Breast epithelium (tissue), 3 donors: ENCODE data around the gene PKLR.
"Not testable (repeated sequence)": the region's sequence is repeated elsewhere in the genome, so short reads cannot be mapped to it uniquely, and the experiment has no call there.

ENCODE experiments used
- POLR2A ChIP-seq: fragments of 450-650 bp; IDR thresholded peaks from one replicate; pipeline ENCODE4 v1.6.1; 2016; ENCODE audit warnings: antibody characterized with exemption, mild to moderate bottlenecking, moderate library complexity
- POLR2AphosphoS5 ChIP-seq, 3 donors: sonication (generic); formaldehyde crosslinking; IDR thresholded peaks; one replicate each; pipeline ENCODE4 v1.6.1; 2017; ENCODE audit warnings: antibody characterized with exemption in 3 of 3

- not testable (repeated sequence) for TF ChIP-seq POLR2A; POLR2AphosphoS5 (IDR thresholded peaks at IDR 0.05)
Measured at GRCh38 chr1:155291006-155291405, 10.2 kb downstream of the PKLR start.
